Sigmoid colon (tissue), 4 donors: ENCODE results near the gene HHIPL2.

Source experiments
- POLR2A ChIP-seq, 2 donors: fragments of 450-650 bp; IDR thresholded peaks; one replicate each; pipeline ENCODE4 v1.6.1; 2016; ENCODE audit warnings: antibody characterized with exemption in 2 of 2, mild to moderate bottlenecking in 2 of 2, moderate library complexity in 2 of 2
- POLR2AphosphoS5 ChIP-seq, 4 donors: sonication (generic); formaldehyde crosslinking; IDR thresholded peaks; one replicate each; pipeline ENCODE4 v1.6.1; 2017; ENCODE audit warnings: antibody characterized with exemption in 4 of 4

DNA sequence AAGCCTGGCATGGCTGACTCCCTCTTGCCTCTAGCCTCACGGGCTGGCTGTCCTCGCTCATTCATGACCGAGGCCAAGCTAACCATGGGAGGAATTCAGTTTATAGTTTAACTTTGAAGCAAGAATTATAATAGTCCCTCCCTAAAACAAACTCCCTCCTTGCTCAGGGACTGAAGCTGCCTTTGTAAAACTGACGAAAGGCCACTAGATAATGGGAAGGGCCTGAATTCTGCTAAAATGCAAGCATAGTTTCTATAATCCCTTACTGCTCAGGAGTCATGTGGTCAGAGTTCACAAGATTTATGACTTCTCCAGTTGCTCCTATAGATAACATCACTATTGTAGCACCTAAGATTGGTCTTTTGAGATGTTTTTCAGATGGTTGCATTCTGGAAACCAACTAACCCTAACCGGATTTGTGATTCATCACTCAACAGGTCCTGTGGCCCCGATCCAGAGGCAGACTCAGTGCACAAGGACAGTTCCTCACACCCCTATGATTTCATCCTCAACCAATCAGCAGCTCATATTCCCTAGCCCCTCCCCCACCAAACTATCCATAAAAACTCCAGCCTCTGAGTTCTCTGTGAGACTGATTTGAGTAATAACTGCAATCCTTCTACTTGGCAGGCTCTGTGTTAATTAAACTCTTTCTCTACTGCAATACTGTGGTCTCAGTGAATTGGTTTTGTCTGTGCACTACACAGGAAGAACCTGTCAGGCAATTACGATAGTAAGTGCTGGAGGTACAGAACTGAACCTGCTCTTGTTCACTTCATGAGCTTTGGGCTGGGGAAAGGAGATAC, 26.4 kb downstream of the HHIPL2 start:
- TF ChIP-seq POLR2A (IDR thresholded peaks at IDR 0.05) (no peak), POLR2AphosphoS5 (IDR thresholded peaks at IDR 0.05) (no peak)
